Neutrophil (primary cell): ENCODE measurements around the gene PER3.
A peak's percentile ranks its signal among the peaks of the same experiment; 100 is the strongest.
"Not testable (repeated sequence)": the region's sequence is repeated elsewhere in the genome, so short reads cannot be mapped to it uniquely, and the experiment has no call there.

Experiments used
- H3K27ac ChIP-seq: fragments of 200-600 bp; sonication (generic); 2 replicates; pipeline ENCODE4 v1.5.1; 2016; ENCODE audit warnings: mild to moderate bottlenecking, moderate library complexity
- H3K27me3 ChIP-seq: fragments of 200-600 bp; sonication (generic); 2 replicates; pipeline ENCODE4 v1.6.0; 2016; ENCODE audit warnings: mild to moderate bottlenecking
- H3K36me3 ChIP-seq: fragments of 200-600 bp; sonication (generic); 2 replicates; pipeline ENCODE4 v1.5.1; 2017
- H3K4me1 ChIP-seq, 2 experiments: fragments of 200-600 bp in 1 of 2; sonication (generic) in 1 of 2; 1 replicate in 1 of 2; 2 replicates in 1 of 2; pipeline versions ENCODE4 v1.5.1 to v1.6.1; 2013 to 2016; ENCODE audit warnings: low read depth in 1 of 2, low read length in 1 of 2, mild to moderate bottlenecking in 1 of 2, moderate library complexity in 1 of 2; ENCODE audit not compliant: control insufficient read depth in 1 of 2, insufficient read depth in 1 of 2
- H3K4me3 ChIP-seq, 2 experiments: fragments of 200-600 bp in 1 of 2; sonication (generic) in 1 of 2; 1 replicate in 1 of 2; 2 replicates in 1 of 2; pipeline ENCODE4 v1.5.1; 2013 to 2016; ENCODE audit warnings: low read depth in 1 of 2, low read length in 1 of 2, mild to moderate bottlenecking in 1 of 2, moderate library complexity in 1 of 2
- H3K9me3 ChIP-seq: fragments of 200-600 bp; sonication (generic); 2 replicates; pipeline ENCODE4 v1.5.1; 2016
- TF ChIP-seq, protein P1 (sequence below): fragments of 200-600 bp; sonication (generic); IDR thresholded peaks from 2 replicates; pipeline ENCODE4 v1.5.1; 2016; ENCODE audit warnings: antibody characterized with exemption

Gene PER3

DNA sequence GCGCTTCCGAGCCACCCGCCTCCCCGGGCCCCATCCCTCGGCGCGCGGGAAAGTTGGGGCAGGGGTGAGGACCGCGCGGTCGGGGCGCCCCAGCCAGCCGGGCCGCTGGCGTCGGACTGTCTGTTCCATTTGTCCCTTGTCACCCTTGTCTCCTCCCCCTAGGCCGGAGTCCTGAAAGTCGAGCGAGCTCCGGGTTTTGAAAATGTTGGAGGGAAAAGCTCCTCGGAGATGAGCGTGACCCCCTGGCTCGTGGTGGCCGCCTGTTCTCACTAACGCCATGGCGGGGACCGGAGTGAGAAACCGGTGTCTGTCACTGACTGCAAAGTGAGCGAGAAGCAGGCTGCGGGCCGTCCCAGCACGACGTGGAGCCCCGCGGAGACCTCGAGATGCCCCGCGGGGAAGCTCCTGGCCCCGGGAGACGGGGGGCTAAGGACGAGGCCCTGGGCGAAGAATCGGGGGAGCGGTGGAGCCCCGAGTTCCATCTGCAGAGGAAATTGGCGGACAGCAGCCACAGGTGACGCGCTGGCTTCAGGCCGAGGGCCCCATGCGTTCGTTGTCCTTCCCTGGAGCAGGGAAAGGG lies 491 bp downstream of the PER3 start:
- Histone ChIP-seq H3K36me3 (peaks cover 17% of the 10 kb centered on the region), H3K27me3 (peaks cover 12% of the 10 kb centered on the region), H3K4me3 (peak overlapping the region in 1 of 2 experiments; percentile 63), H3K27ac (peak overlapping the region; percentile 82), H3K9me3 (no peaks in the 10 kb centered on the region), H3K4me1 (peaks cover 44 to 53% of the 10 kb centered on the region in 2 experiments)
- TF ChIP-seq, protein P1, sequence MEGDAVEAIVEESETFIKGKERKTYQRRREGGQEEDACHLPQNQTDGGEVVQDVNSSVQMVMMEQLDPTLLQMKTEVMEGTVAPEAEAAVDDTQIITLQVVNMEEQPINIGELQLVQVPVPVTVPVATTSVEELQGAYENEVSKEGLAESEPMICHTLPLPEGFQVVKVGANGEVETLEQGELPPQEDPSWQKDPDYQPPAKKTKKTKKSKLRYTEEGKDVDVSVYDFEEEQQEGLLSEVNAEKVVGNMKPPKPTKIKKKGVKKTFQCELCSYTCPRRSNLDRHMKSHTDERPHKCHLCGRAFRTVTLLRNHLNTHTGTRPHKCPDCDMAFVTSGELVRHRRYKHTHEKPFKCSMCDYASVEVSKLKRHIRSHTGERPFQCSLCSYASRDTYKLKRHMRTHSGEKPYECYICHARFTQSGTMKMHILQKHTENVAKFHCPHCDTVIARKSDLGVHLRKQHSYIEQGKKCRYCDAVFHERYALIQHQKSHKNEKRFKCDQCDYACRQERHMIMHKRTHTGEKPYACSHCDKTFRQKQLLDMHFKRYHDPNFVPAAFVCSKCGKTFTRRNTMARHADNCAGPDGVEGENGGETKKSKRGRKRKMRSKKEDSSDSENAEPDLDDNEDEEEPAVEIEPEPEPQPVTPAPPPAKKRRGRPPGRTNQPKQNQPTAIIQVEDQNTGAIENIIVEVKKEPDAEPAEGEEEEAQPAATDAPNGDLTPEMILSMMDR: no peak

DNA sequence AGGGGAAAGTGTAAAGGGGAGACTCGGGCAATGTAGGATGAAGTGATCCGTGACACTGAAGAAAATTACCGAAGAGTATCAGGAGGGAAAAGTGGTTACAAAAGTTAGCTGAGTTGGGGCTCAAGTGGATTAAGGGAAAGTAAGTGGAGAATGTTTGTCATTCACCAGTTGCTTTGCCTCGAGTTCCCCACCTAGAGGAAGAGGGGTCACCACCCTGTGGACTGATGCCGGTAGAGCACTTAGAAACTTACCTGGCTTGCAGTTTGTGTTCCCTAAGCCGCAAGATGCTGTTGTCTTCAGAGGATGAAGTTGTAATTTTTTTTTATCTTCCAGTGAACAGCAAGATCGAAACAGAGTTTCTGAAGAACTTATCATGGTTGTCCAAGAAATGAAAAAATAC lies 1.0 kb downstream of the PER3 start:
- TF ChIP-seq, protein P1: no peak
- Histone ChIP-seq H3K9me3 (peaks cover 4% of the 10 kb centered on the region), H3K4me1 (peaks cover 44 to 53% of the 10 kb centered on the region in 2 experiments), H3K4me3 (no peak overlapping the region), H3K36me3 (peaks cover 12% of the 10 kb centered on the region), H3K27me3 (peaks cover 12% of the 10 kb centered on the region), H3K27ac (no peak overlapping the region)

DNA sequence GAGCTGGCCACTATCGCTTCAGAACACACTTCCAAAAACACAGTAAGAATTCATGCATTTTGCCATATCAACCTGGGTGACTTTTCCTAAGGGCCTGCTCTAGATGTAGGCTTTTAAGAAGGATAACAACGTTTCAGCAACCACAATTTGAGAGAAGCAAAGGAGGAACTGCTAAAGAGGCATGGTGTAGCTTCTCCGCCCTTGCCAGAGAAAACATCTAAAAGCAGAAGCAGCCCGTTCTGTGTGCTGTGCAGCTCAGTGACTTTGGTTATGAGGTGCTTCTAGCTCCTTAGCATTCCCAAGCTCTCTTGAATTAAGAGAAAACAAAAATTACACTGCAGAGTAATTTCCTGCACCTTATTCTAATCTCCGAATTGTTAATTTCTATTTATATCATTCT lies 2.7 kb downstream of the PER3 start:
- peaks cover 12% of the 10 kb centered on the region for H3K27me3 ChIP-seq
- peak overlapping the region; percentile 18 for H3K27ac ChIP-seq
- peaks cover 17% of the 10 kb centered on the region for H3K9me3 ChIP-seq
- H3K36me3 ChIP-seq: no peaks in the 10 kb centered on the region
- TF ChIP-seq, protein P1: no peak
- peaks cover 28 to 36% of the 10 kb centered on the region in 2 experiments for H3K4me1 ChIP-seq
- no peak overlapping the region for H3K4me3 ChIP-seq

DNA sequence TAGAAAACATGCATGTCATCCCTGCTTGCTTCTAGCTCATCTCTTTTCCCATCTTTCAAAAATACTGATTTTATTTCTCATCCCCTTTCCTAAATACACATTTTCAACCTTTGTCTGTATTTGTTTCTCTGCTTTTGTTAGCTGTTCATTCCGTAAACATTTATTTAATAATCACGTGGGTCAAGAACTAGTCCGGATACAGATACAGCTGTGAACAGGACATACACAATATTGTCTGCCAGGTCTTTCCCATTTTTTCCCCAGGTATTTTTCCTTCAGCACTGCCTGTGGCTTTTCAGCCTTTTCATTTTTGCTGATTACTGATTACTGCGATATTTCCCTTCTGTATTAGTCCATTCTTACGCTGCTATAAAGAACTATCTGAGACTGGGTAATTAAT lies 5.7 kb downstream of the PER3 start:
- TF ChIP-seq, protein P1: no peak
- peaks cover 22% of the 10 kb centered on the region for H3K9me3 ChIP-seq
- H3K4me3 ChIP-seq: no peak overlapping the region
- peaks cover 13% of the 10 kb centered on the region for H3K27me3 ChIP-seq
- no peak overlapping the region for H3K27ac ChIP-seq
- peaks cover 9 to 15% of the 10 kb centered on the region in 2 experiments for H3K4me1 ChIP-seq
- H3K36me3 ChIP-seq: no peaks in the 10 kb centered on the region

DNA sequence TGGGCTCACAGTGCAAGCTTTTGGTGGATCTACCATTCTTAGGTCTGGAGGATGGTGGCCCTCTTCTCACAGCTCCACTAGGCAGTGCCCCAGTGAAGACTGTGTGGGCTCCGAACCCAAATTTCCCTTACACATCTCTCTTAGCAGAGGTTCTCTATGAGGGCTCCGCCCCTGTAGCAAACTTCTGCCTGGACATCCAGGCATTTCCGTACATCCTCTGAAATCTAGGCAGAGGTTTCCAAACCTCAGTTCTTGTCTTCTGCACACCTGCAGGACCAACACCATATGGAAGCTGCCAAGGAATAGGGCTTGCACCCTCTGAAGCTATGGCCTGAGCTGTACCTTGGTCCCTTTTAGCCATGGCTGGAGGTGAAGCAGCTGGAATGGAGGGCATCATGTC lies 6.9 kb downstream of the PER3 start:
- not testable (repeated sequence) for H3K4me3 ChIP-seq, H3K27ac ChIP-seq, H3K36me3 ChIP-seq, H3K27me3 ChIP-seq
- H3K4me1 ChIP-seq: peaks cover 9 to 15% of the 10 kb centered on the region in 2 experiments
- peaks cover 22% of the 10 kb centered on the region for H3K9me3 ChIP-seq

DNA sequence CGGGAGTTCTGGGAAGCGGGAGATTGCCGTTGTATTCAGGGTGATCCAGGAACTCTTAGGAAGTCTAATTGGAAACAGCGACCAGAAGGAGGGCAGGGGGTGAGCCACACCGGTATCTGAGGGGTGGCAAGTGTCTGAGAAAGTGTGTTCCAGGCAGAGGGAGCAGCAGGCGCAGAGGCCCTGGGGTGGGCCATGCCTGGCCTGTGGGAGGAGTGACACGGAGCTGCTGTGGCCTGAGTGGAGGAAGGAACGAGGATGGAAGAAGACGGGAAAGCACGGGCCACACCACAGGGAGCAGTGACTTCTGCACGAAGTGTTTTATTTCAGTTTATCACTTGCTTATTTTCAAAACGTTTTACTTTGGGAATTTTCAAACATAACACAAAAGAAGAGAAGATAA lies 11.3 kb downstream of the PER3 start:
- H3K36me3 ChIP-seq: no peaks in the 10 kb centered on the region
- H3K27me3 ChIP-seq: peaks cover 6% of the 10 kb centered on the region
- H3K9me3 ChIP-seq: peaks cover 15% of the 10 kb centered on the region
- H3K4me1 ChIP-seq: no peaks in the 10 kb centered on the region
- H3K4me3 ChIP-seq: no peak overlapping the region
- TF ChIP-seq, protein P1: no peak
- H3K27ac ChIP-seq: no peak overlapping the region
